NOMO-1 treated with DMSO at 0.1 percent for 48 hours (cell line): ENCODE results near the gene CBX4.

Experiments used
- DNase-seq: peaks from one replicate; lab custom pipeline; 2025; ENCODE audit not compliant: unreplicated experiment; lab: John Stamatoyannopoulos, UW

Gene CBX4

DNA sequence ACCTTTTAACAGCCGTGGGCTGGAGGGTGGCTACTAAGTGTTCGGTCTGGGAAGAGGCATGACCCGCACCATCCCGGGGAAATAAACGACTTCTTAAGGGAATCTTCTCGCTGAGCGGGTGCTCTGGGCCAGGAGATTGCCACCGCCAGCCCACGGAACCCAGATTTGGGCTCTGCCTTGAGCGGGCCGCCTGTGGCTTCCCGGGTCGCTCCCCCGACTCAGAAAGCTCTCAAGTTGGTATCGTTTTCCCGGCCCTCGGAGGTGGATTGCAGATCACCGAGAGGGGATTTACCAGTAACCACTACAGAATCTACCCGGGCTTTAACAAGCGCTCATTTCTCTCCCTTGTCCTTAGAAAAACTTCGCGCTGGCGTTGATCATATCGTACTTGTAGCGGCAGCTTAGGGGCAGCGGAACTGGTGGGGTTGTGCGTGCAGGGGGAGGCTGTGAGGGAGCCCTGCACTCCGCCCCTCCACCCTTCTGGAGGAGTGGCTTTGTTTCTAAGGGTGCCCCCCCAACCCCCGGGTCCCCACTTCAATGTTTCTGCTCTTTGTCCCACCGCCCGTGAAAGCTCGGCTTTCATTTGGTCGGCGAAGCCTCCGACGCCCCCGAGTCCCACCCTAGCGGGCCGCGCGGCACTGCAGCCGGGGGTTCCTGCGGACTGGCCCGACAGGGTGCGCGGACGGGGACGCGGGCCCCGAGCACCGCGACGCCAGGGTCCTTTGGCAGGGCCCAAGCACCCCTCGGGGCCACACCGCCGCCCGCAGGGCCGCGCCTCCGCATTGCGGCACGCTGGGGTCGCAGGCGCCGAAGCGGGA is 3.6 kb upstream of the CBX4 start:
- no peak for DNase-seq

DNA sequence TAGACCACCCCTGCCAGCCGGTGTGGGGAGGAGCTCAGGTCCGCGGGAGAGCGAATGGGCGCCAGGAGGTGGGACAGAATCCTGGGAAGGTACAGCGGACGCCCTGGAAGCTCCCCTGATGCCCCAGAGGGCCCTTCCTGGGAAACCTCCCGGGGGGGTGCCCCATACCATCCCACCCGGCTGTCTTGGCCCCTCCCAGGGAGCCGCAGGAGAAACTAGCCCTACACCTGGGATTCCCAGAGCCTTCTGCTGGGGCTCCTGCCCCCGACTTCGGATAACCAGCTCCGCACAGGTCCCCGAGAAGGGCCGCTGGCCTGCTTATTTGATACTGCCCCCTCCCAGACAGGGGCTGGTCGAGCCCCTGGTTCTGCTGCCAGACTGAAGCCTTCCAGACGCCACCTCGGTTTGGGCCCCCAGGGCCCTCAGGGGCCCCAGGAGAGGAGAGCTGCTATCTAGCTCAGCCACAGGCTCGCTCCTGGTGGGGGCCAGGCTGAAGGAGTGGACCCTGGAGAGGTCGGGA is 3.0 kb upstream of the CBX4 start:
- no peak for DNase-seq

DNA sequence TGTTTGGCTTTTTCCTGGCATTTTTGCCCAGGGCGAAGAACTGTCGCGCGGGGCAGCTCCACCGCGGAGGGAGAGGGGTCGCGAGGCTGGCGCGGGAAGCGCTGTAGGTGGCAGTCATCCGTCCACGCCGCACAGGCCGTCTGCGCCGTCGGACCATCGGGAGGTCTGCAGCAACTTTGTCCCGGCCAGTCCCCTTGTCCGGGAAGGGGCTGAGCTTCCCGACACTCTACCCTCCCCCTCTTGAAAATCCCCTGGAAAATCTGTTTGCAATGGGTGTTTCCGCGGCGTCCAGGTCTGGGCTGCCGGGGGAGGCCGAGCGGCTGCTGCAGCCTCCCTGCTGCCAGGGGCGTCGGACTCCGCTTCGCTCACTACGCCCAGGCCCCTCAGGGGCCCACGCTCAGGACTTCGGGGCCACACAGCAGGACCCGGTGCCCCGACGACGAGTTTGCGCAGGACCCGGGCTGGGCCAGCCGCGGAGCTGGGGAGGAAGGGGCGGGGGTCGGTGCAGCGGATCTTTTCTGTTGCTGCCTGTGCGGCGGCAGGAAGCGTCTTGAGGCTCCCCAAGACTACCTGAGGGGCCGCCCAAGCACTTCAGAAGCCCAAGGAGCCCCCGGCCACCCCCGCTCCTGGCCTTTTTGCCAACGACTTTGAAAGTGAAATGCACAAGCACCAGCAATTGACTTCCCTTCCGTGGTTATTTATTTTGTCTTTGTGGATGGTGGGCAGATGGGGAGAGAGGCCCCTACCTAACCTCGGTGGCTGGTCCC is 2.3 kb upstream of the CBX4 start:
- peak; percentile 8 for DNase-seq

DNA sequence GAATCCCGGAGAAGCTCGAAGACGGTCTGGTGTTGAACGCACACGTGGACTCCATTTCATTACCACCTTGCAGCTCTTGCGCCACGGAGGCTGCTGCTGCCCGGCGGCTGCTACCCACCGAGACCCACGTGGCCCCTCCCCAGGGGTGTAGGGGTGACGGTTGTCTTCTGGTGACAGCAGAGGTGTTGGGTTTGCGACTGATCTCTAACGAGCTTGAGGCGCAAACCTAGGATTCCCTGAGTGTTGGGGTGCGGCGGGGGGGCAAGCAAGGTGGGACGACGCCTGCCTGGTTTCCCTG is 1.7 kb upstream of the CBX4 start:
- no peak for DNase-seq

DNA sequence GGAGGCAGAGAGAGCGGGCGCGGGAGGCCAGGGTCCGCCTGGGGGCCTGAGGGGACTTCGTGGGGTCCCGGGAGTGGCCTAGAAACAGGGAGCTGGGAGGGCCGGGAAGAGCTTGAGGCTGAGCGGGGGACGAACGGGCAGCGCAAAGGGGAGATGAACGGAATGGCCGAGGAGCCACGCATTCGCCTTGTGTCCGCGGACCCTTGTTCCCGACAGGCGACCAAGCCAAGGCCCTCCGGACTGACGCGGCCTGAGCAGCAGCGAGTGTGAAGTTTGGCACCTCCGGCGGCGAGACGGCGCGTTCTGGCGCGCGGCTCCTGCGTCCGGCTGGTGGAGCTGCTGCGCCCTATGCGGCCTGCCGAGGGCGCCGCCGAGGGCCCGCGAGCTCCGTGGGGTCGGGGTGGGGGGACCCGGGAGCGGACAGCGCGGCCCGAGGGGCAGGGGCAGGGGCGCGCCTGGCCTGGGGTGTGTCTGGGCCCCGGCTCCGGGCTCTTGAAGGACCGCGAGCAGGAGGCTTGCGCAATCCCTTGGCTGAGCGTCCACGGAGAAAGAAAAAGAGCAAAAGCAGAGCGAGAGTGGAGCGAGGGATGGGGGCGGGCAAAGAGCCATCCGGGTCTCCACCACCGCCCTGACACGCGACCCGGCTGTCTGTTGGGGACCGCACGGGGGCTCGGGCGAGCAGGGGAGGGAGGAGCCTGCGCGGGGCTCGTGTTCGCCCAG is 1.2 kb upstream of the CBX4 start:
- no peak for DNase-seq

DNA sequence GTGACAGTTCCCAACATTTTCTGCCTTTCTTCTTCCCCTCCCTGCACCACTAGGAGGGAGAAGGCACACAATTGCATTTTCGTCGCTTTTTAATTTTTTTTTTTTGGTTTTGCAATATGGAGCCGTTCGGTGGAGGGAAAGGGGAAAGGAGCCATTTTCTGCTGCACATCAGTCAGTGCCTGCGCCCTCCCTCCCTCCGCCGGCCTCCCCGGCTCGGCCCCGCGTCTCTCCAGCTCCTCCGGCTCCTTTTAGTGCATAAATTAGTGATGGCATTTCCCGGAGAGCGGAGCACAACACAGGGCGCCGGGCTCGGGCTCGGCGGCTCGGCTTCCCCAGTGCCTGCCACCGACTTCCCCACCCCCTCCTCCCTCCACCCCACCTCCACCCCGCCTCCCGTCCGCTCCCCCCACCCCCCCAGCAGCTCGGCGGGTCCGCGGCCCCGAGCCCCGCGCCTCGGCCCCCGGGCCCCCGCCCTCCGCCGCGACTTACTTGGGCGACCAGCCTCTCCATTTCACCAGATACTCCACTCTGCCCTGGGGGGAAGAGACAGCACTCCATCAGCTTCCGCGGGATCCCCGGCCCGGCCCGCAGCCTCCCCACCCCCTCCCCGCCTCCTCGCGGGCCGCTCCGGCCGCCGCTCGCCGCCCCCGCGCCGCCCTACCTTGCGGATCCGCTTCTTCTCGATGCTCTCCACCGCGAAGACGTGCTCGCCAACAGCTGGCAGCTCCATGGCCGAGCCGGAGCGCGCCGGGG is 542 bp downstream of the CBX4 start:
- DNase-seq: peak; percentile 44

DNA sequence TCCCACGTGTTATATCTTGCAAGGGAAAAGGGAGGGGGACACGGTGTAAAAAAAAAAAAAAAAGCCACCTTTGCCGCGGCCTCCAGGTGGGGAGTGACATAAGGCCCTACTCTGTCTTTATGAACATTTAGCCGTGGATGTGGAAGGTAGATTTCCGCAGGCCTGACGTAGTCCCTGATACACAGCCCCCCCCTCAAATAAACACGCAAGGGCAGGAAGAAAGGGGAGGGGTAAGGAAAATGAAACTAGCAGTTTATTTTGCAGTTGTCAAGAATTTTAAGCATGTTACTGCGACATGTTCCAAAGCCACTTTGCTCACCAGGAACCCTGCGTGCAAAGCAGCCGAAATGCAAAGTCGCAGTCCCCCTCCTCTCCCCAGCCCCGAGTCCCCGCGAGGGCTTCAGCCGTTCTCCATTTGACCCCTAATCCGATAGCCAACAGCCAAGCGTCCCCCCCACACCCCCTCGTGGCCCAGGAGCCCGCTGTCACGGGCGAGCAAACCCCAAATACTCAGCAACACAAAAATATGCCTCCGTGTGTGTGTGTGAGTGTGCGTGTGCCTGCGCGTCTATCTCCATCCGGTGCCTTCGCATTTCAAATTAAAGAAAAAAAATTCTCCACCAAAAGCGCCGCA is 1.2 kb downstream of the CBX4 start:
- no peak for DNase-seq

DNA sequence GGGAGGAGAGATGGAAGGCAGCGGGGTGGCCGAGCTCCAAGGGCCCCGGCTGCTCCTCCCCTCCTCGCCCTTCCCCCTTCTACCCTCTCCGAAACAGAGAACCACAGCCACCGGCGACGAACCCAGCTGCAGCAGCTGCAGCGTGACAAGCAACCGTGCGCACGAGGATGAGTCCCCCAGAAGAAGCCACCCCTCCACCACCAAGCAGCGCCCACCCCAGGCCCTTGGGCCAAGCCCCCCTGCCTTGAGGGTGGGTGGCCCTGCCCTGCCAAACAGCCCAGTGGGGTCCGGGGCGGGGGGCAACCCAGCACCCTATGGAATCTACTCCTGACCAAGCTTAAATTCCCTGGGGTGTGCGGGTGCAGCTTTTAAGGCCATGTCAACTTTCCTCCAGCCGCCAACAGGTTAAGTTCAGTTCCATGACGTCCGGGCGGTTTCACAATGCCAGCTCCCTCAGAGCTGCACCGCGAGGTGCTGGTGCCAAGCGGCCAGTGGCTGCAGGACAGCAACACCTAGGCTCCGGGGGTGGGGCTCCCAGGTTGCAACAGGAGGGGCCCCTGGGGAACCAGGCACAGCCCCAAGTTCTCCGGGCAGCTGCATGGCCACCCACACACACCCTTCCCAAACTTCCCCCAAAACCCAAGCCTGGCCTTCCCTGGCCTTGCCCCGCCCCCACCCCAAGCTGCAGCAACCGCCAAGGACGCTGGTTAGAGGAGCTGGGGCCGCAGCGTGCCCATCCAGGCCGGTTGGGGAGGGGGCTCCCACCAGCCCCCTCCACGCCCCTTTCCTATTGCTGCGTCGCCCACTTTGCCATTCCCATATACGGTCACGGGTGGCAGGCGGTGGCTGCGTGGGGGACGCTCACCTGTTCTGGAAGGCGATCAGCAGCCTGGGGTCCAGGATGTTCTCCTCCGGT is 2.0 kb downstream of the CBX4 start:
- DNase-seq: peak; percentile 82

DNA sequence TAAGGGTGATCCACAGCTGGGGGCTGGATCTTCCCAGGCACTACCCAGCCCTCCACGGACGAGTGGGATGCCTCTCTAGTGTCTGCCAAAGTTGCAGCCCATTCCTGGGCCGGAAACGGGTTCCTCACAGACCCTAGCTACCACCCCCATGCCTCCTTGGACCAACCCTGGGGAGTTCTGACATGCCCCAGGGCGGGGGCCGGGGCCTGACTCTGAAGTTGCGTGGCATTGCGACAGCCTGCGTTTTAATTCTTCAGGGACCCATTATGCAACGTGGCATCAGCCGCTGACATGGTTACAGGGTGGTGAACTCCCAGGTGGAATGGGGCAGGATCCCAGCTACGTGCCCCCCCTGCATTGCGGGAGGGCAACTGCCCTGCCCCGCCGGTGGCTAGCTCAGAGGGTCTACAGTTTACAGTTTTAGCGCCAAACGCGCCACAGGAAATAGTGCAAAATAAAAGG is 2.7 kb downstream of the CBX4 start:
- DNase-seq: peak; percentile 80

DNA sequence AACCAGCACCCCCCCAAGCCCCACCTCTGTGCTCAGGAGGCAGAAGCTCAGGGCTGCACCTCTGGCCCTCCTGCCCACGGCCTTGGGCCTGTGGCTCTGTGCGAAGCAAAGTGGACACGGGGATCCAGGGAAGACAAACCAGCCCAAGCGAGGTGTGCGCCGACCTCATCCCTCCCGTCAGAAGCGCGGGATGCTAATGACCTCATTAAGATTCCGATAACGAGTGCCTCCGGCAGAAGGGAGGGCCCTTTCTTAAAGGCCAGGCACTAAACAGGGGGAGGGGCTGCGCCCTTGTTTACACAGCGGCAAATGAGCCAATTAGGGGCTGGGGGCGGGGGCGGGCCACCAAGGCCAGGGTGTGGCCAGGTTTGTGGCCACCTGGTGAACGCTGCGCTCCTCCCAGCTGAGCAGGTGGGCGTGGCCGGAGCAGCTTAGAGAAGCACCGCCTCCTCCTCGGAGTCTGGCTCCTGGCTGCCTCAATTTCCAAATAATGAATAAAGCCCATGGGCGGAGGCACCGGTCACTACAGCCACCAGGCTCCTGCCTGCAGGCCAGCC is 3.2 kb downstream of the CBX4 start:
- DNase-seq: no peak

DNA sequence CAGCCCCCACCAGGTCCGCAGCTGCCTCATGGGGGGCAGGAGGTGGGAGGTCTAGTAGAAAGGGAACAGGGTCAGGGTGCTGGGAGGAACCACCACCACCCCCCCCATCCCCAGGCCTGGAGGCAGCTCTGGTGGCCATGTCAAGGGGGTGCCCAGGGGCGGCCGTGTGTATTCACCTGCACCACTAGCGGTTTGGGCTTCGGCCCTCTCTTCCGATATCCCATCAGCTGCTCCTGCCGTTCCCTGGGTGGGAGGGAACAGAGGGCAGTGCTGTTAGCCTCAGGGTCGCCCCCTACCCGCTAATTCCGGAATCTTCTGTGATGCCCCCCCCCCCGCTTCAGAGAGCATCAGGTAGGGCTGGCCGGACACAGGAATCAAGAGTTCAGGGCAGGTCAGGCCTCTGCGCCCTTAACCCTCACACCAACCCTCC is 3.8 kb downstream of the CBX4 start:
- no peak for DNase-seq

DNA sequence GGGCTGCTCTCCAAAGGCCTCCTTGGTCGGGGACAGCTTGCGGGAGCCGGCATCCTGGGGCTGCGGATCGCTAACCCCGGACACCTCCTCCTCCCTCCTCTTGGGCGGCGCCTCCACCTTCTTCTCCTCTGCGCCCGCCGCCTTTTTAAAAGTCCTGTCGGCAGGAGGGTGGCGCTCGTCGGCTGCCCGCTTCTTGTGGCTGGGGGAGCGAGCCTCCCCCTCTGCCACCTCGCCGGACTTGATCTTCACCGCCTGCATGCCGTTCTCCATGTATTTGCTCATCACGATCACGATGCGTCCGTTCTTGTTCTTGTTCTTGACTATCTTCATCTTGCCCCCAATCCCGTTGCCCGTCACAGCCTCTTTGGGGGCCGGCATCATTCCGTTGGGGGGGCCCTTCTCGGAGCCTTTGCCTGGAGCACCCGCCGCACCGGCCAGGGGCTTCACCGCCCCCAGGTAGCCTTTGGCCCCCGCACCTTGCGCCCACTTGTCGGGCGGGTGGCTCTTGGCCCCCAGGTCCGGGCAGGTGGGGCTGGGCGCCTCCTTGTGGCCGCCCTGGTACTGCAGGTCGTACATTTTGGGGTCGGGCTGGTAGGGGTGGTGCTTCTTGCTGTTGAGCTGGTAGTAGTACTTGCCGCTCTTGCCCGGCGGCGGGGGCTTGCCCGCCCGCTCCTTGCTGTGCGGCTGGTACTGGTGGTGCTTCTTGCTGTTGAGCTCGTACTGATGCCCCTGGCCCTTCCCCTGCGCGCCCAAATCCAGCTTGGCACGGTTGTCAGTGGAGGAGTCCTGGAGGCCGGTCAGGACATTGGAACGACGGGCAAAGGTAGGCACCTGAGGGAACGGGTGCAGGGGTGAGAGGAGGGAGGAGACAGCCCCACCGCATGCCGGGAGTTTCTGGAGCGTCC is 4.4 kb downstream of the CBX4 start:
- no peak for DNase-seq

DNA sequence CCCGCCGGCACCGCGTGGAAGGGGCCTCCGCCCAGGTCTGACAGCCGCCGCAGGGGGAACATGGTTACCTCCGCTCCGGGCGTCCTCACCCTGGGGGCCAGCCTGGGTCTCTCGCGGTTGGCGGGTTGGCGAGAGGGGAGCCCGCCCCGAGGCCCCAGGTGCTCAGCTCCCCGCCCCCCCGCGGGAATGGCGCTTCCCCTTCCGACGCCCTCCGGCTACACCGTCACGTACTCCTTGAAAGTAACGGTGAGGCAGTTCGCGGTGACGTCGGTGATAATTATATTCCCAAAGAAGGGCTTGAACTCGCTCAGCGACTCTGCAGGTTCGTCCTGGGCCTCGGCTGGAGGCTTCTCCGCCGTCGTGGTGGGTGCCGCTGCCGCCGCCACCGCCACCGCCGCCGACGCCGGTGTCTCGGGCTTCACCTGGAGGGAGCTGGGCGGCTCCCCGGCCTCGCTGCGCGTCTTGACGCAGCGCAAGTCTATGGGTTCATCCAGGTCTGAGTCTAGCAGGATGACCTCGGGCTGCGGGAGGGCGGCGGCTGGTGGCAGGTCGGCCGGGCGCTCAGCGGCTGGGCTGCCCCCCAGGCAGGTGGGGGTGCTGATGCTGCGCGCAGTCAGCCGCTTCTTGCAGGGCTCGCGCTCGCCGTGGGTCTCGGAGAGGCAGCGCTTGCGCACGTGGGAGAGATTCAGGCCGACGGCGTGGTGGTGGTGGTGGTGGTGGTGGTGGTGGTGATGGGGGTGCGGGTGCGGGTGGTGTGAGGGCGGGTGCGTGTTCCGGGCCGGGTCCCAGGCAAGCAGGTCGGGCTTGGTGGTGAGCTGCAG is 5.3 kb downstream of the CBX4 start:
- DNase-seq: no peak

DNA sequence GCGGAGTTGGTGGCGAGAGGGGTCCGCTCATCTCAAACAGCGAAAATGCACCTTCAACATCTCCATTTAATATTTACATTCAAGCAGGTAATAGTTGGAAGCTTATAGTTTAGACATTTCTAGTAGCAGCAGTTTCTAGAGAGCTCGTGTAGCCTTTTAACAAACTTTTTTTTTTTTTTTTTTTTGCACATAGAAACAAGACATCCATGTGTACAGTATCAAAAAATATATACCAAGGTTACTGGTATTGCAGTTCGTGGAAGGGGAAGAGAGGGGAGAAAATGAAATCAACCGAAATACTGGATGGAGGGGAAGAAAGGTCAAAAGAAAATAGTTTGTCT is 6.2 kb downstream of the CBX4 start:
- no peak for DNase-seq

DNA sequence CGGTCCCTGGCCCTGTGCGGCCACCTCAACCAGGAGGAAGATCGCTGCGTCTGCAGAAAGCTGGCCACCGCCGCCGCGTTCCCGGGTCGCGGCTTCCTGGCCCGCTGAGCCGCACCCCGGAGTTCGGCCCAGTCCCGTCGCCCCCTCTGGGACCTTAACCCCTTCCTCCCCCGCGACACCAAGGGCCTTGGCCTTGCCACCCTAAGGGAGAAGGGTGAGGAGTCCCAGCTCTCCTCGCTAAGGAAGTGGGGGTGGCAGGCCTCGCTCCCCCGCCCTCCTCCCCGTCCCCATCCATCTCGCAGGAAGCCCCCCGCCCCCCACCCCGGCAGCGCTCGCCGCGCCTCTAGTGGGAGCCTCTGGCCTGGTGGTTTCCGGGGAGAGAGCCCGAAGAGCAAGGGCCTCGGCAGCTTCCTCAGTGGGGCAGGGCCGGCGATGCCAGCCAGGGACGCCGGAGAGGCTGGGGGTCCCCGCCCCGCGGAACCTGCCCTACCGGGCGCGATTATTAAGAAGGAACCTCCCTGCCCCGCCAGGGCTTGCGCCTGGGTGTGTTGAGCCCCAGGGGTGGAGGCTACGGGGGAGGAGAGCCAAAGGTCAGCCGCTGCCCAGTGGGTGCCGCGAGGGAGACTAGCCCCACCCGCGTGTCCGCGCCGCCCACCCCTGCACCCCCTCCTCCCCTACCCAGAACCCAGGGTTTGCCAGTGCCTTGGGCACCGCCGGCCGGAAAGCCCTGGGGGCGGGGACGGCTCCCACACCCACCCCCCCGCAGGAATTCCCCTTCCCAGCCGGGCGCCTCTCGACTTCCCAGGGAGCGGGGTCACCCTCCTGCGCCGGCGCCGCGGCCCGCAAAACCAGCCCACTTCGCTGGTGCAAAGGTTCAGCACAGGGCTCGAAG is 6.8 kb downstream of the CBX4 start:
- no peak for DNase-seq
